Astrocyte of the spinal cord (primary cell): Measurements from ENCODE around the gene ANXA2.

Source experiments
- DNase-seq: peaks from one replicate; pipeline ENCODE4 v3.0.0; 2011; ENCODE audit warnings: low read depth, low spot score
- H3K4me3 ChIP-seq: 2 replicates; pipeline ENCODE4 v1.5.1; 2011; ENCODE audit warnings: low read depth, mild to moderate bottlenecking, low read length, moderate library complexity
- CTCF ChIP-seq: IDR thresholded peaks from 2 replicates; pipeline ENCODE4 v1.5.1; 2012; ENCODE audit warnings: low read depth, mild to moderate bottlenecking, low read length, inconsistent platforms
- in situ Hi-C: cut with HindIII; loops from 2 replicates; pipeline ENCODE4 v1.10.0; 2017; ENCODE audit warnings: low sequenced_read_pairs

Gene ANXA2

GRCh38 chr15:60396100-60396499 lies 1.7 kb downstream of the ANXA2 start:
- in situ Hi-C loops: no loop called here
- DNase-seq: peak; percentile 57
- TF ChIP-seq CTCF: no peak
- peak overlapping the region; percentile 91 for H3K4me3 ChIP-seq

GRCh38 chr15:60395276-60396011 lies 2.3 kb downstream of the ANXA2 start:
- peak overlapping the region; percentile 91 for H3K4me3 ChIP-seq
- no peak for TF ChIP-seq CTCF
- in situ Hi-C loops: no loop called here
- DNase-seq: peak; percentile 46

GRCh38 chr15:60394689-60395097 lies 3.1 kb downstream of the ANXA2 start:
- peak; percentile 48 for DNase-seq
- peak overlapping the region; percentile 91 for H3K4me3 ChIP-seq
- no peak for TF ChIP-seq CTCF
- in situ Hi-C loops: no loop called here

- no peak for TF ChIP-seq CTCF
- H3K4me3 ChIP-seq: peak overlapping the region; percentile 91
- DNase-seq: peak; percentile 97
- in situ Hi-C loops: no loop called here
Observed at GRCh38 chr15:60392986-60393790, 4.6 kb downstream of the ANXA2 start.

GRCh38 chr15:60392601-60392985 lies 5.2 kb downstream of the ANXA2 start:
- TF ChIP-seq CTCF: no peak
- peak overlapping the region; percentile 91 for H3K4me3 ChIP-seq
- in situ Hi-C loops: no loop called here
- peak; percentile 89 for DNase-seq

- peak overlapping the region; percentile 91 for H3K4me3 ChIP-seq
- TF ChIP-seq CTCF: no peak
- in situ Hi-C loops: no loop called here
- DNase-seq: peak; percentile 53
Observed at GRCh38 chr15:60391722-60392315, 6.0 kb downstream of the ANXA2 start.
